Measurements from ENCODE around the gene PARG. TPM values are rescaled to one million over a fixed set of nuclear protein-coding genes. Genes with fewer than 3 reads are reported as not detected.
A peak's percentile ranks its signal among the peaks of the same experiment; 100 is the strongest.
"Not testable (repeated sequence)": the region's sequence is repeated elsewhere in the genome, so short reads cannot be mapped to it uniquely, and the experiment has no call there.

The PARG gene
- 8.1 and 12.4 TPM in 2 replicates for polyA plus RNA-seq (2011; rRNA removed)
- polyA minus RNA-seq (2011; rRNA and poly(A)+ RNA removed): 16.7 and 17.0 TPM in 2 replicates

GRCh38 chr10:49941447-49942338 lies at the start of gene PARG, which contains the start of gene TIMM23B:
TSS of gene PARG (minus strand) at chr10:49942027. CDS start at chr10:49941725, 302 bp downstream.
TSS of gene TIMM23B (plus strand) at chr10:49942053. CDS start at chr10:49942195, 142 bp downstream.
- POLR2A ChIA-PET; DNase-seq (ENCODE audit: low read depth); H3K27me3 ChIP-seq (ENCODE audit: control insufficient read depth, insufficient read depth, low read length); CTCF ChIA-PET; H3K36me3 ChIP-seq (ENCODE audit: control insufficient read depth, insufficient read depth, low read length): not testable (repeated sequence)
- H3K4me3 ChIP-seq (ENCODE audit: low read depth, low read length): peak within 1 kb of the TSS; percentile 75
- TF ChIP-seq, protein P1, sequence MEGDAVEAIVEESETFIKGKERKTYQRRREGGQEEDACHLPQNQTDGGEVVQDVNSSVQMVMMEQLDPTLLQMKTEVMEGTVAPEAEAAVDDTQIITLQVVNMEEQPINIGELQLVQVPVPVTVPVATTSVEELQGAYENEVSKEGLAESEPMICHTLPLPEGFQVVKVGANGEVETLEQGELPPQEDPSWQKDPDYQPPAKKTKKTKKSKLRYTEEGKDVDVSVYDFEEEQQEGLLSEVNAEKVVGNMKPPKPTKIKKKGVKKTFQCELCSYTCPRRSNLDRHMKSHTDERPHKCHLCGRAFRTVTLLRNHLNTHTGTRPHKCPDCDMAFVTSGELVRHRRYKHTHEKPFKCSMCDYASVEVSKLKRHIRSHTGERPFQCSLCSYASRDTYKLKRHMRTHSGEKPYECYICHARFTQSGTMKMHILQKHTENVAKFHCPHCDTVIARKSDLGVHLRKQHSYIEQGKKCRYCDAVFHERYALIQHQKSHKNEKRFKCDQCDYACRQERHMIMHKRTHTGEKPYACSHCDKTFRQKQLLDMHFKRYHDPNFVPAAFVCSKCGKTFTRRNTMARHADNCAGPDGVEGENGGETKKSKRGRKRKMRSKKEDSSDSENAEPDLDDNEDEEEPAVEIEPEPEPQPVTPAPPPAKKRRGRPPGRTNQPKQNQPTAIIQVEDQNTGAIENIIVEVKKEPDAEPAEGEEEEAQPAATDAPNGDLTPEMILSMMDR (IDR thresholded peaks at IDR 0.05; ENCODE audit: insufficient read depth, low read depth, low read length): peak; percentile 15; the same call in 1 of the 2 replicates

DNA sequence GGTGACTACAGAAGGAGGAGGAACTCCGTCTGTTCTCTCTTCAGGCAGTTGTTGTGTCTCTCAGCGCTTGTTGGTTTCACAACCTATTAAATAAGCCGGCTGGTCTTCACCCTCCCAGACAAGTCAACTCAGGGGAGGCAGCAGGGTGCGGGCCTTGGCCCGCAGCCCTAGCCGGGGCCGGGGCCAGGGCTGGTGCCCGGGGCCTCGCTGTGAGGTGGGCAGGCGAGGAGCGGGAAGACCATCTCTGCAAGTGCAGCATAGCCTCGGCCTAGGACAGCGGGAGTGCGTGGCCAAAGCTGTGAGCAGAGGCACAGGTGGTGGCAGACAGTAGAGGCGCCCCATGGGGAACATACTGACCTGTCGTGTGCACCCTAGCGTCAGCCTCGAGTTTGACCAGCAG lies 46.5 kb upstream of the PARG start, which contains the start of gene AGAP6:
AGAP6 (plus strand) TSS at position 31 of the 400 bp plus-strand sequence; CDS start at position 341, 310 bp downstream.
- H3K36me3 ChIP-seq (ENCODE audit: control insufficient read depth, insufficient read depth, low read length); POLR2A ChIA-PET; CTCF ChIA-PET; DNase-seq (ENCODE audit: low read depth); H3K27me3 ChIP-seq (ENCODE audit: control insufficient read depth, insufficient read depth, low read length); H3K4me3 ChIP-seq (ENCODE audit: low read depth, low read length): not testable (repeated sequence)

DNA sequence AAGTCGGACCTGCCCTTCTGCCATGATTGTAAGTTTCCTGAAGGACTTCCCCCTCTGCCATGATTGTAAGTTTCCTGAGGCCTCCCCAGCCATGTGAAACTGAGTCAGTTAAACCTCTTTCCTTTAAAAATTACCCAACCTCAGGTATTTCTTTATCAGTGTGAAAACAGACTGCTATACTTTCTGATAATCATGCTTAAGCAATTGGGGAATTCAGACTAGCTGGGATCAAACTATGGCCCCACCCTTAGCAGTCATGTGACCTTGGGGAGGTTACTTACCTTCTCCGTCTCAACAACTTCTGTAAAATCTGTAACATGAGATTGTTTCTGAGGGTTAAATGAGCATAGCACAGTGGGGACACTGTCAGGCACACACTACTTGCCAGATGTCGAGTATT lies 45.4 kb upstream of the PARG start:
- H3K27me3 ChIP-seq (ENCODE audit: control insufficient read depth, insufficient read depth, low read length); DNase-seq (ENCODE audit: low read depth); CTCF ChIA-PET; POLR2A ChIA-PET; H3K36me3 ChIP-seq (ENCODE audit: control insufficient read depth, insufficient read depth, low read length); H3K4me3 ChIP-seq (ENCODE audit: low read depth, low read length): not testable (repeated sequence)

DNA sequence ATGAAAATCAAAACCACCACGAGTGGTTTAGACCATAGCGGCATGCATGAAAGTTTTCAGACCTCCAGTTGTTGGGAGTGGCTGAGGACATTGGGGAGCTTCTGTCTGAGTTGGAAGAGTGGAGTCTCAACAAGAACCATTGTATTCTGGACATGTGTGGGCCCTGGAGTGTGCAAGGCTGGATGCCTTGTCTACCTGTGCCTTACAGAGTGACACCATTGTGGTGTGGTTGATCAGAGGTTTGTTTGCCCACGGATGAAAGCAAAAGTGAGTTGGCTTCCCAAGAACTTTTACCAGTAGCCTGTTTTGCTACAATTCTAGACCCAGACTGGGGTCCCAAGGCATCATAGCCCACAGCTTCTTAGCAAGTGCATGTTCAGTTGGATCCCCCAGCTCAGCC lies 35.9 kb upstream of the PARG start:
- H3K4me3 ChIP-seq (ENCODE audit: low read depth, low read length); DNase-seq (ENCODE audit: low read depth); H3K36me3 ChIP-seq (ENCODE audit: control insufficient read depth, insufficient read depth, low read length); POLR2A ChIA-PET; H3K27me3 ChIP-seq (ENCODE audit: control insufficient read depth, insufficient read depth, low read length); CTCF ChIA-PET: not testable (repeated sequence)

DNA sequence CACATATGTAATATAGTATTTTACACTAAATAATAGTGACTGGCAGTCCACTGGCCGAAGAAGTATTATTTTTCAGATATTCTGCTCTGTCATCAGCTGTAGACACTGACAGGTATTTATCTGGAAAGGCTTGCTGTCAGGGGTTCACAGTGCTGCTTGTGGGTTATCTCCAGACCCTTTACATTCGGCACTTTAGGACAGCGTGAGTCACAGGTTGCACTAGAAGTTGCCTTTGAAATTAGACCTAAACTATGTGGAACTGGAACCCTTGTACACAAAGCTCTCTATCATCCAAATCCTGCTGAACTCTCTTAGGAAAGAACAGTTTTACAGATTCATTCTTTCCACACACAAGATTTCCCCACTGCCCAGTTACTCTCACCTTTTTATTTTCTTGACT lies 30.3 kb upstream of the PARG start:
- CTCF ChIA-PET; POLR2A ChIA-PET; H3K4me3 ChIP-seq (ENCODE audit: low read depth, low read length); H3K27me3 ChIP-seq (ENCODE audit: control insufficient read depth, insufficient read depth, low read length); DNase-seq (ENCODE audit: low read depth); H3K36me3 ChIP-seq (ENCODE audit: control insufficient read depth, insufficient read depth, low read length): not testable (repeated sequence)

DNA sequence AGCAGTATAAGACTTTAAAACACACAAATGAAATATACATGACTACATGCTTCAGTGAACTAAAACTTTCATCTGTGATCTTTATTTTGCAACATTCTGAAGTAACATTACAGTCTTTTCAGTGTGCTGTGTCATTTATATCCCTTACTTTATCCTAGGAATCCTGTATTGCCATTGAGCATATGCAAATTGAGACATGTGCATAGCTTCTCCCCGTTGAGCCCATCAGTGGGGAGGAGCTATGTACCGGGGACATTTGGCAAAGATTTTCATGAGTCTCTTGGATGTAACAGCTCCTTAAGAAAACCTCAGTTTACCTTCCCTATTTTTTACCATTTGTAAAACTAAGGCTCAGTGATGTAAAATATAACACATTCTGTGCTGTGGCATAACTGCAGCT lies 29.6 kb upstream of the PARG start:
- CTCF ChIA-PET, POLR2A ChIA-PET: not testable (repeated sequence)

DNA sequence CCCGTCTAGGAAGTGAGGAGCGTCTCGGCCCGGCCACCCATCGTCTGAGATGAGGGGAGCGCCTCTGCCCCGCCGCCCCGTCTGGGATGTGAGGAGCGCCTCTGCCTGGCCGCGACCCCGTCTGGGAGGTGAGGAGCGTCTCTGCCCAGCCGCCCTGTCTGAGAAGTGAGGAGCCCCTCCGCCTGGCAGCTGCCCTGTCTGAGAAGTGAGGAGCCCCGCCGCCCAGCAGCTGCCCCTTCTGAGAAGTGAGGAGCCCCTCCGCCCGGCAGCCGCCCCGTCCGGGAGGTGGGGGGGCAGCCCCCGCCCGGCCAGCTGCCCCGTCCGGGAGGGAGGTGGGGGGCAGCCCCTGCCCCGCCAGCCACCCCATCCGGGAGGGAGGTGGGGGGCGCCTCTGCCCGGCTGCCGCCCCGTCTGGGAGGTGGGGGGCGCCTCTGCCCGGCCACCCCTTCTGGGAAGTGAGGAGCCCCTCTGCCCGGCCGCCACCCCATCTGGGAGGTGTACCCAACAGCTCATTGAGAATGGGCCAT lies 28.6 kb upstream of the PARG start:
- H3K27me3 ChIP-seq (ENCODE audit: control insufficient read depth, insufficient read depth, low read length); CTCF ChIA-PET; DNase-seq (ENCODE audit: low read depth); H3K4me3 ChIP-seq (ENCODE audit: low read depth, low read length); POLR2A ChIA-PET; H3K36me3 ChIP-seq (ENCODE audit: control insufficient read depth, insufficient read depth, low read length): not testable (repeated sequence)

More for the DNA sequence above, 29.6 kb upstream of the PARG start:
- not testable (repeated sequence) for H3K27me3 ChIP-seq (ENCODE audit: control insufficient read depth, insufficient read depth, low read length); H3K4me3 ChIP-seq (ENCODE audit: low read depth, low read length); DNase-seq (ENCODE audit: low read depth); H3K36me3 ChIP-seq (ENCODE audit: control insufficient read depth, insufficient read depth, low read length)

GRCh38 chr10:49953122-49953521 lies 11.3 kb upstream of the PARG start:
- H3K27me3 ChIP-seq (ENCODE audit: control insufficient read depth, insufficient read depth, low read length); DNase-seq (ENCODE audit: low read depth); CTCF ChIA-PET; H3K4me3 ChIP-seq (ENCODE audit: low read depth, low read length); POLR2A ChIA-PET; H3K36me3 ChIP-seq (ENCODE audit: control insufficient read depth, insufficient read depth, low read length): not testable (repeated sequence)
- TF ChIP-seq, protein P1 (IDR thresholded peaks at IDR 0.05; ENCODE audit: insufficient read depth, low read depth, low read length): 0 out of 2 replicates have a peak, but pooled peaks have one; percentile 5

GRCh38 chr10:49952006-49952405 lies 10.2 kb upstream of the PARG start:
- DNase-seq (ENCODE audit: low read depth); CTCF ChIA-PET; H3K36me3 ChIP-seq (ENCODE audit: control insufficient read depth, insufficient read depth, low read length); POLR2A ChIA-PET; H3K4me3 ChIP-seq (ENCODE audit: low read depth, low read length); H3K27me3 ChIP-seq (ENCODE audit: control insufficient read depth, insufficient read depth, low read length): not testable (repeated sequence)

DNA sequence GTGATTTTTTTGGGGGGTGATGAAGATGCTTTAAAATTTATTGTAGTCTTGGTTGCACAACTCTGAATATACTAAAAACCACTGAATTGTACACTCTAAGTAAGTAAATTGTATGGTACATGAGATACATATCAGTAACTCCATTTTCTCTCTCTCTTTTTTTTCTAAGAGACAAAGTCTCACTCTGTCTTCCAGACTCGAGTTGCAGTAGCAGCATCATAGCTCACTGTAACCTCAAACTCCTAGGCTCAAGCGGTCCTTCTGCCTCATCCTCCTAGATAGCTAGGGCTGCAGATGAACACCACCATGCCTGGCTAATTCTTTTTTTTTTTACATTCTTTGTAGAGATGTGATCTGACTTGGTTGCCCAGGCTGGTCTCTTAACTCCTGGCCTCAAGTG lies 6.9 kb upstream of the PARG start:
- not testable (repeated sequence) for H3K36me3 ChIP-seq (ENCODE audit: control insufficient read depth, insufficient read depth, low read length)

DNA sequence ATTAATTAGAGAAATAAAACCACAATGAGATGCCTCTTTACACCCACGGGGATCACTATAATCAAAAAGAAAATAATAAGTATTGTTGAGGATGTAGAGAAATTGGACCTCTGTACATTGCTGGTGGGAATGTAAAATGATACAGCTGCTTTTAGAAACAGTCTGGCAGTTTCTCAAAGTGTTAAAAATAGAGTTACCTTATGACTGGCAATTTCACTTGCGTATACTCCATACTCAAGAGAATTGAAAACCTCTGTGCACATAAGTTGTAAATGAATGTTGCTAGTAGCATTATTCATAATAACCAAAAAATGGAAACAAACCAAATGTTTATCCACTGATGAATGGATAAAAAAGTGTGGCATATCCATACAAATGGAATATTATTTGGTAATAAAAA lies 6.3 kb upstream of the PARG start:
- H3K27me3 ChIP-seq (ENCODE audit: control insufficient read depth, insufficient read depth, low read length): not testable (repeated sequence)

More for the DNA sequence above, 6.9 kb upstream of the PARG start:
- H3K27me3 ChIP-seq (ENCODE audit: control insufficient read depth, insufficient read depth, low read length); H3K4me3 ChIP-seq (ENCODE audit: low read depth, low read length); DNase-seq (ENCODE audit: low read depth); POLR2A ChIA-PET; CTCF ChIA-PET: not testable (repeated sequence)

More for the DNA sequence above, 6.3 kb upstream of the PARG start:
- POLR2A ChIA-PET; CTCF ChIA-PET; DNase-seq (ENCODE audit: low read depth); H3K4me3 ChIP-seq (ENCODE audit: low read depth, low read length); H3K36me3 ChIP-seq (ENCODE audit: control insufficient read depth, insufficient read depth, low read length): not testable (repeated sequence)
